Activated T-cell treated with anti-CD3 and anti-CD28 coated beads, Interleukin-2, amount 50 U/mL, for 72 hours (primary cell): ENCODE data around the gene FHAD1. TPM values are rescaled to one million over a fixed set of nuclear protein-coding genes. Genes with fewer than 3 reads are reported as not detected.

Experiments used
- ATAC-seq, 2 donors: fragments of 150-1000 bp; cut with Tn5 transposase; replicated peaks in 1 of 2; 2 replicates each; pipeline ENCODE4 v1.10.0; 2021; ENCODE audit warnings: moderate library complexity in 2 of 2, mild to moderate bottlenecking in 1 of 2
- DNase-seq, 2 donors: peaks; one replicate each; pipeline ENCODE4 v3.0.0; 2021 to 2022; ENCODE audit warnings: mixed read lengths in 1 of 2
- H3K27ac Mint-ChIP-seq: one replicate; pipeline ENCODE4 v1.8.0; 2022; ENCODE audit warnings: mild to moderate bottlenecking, moderate library complexity, mixed read lengths
- H3K27me3 Mint-ChIP-seq: one replicate; pipeline ENCODE4 v1.8.0; 2022; ENCODE audit warnings: low read depth, mixed read lengths
- H3K36me3 Mint-ChIP-seq, 2 donors: one replicate each; pipeline ENCODE4 v1.8.0; 2022; ENCODE audit warnings: mixed read lengths in 2 of 2, mild to moderate bottlenecking in 1 of 2; ENCODE audit not compliant: insufficient read depth in 2 of 2
- H3K4me1 Mint-ChIP-seq: one replicate; pipeline ENCODE4 v1.8.0; 2022; ENCODE audit warnings: low read depth, mixed read lengths
- H3K4me3 Mint-ChIP-seq, 2 donors: one replicate each; pipeline ENCODE4 v1.8.0; 2022; ENCODE audit warnings: mild to moderate bottlenecking in 2 of 2, mixed read lengths in 2 of 2, moderate library complexity in 2 of 2
- H3K9me3 Mint-ChIP-seq, 2 donors: one replicate each; pipeline ENCODE4 v1.8.0; 2022; ENCODE audit warnings: mixed read lengths in 2 of 2
- total RNA-seq, 2 donors: library from RNA; stranded (reverse); gene quantifications; one replicate each; pipeline ENCODE4 v1.2.3, GENCODE V29; 2022

FHAD1 gene
- under 1 TPM in 1 of 2 donors, not detected in 1; 0.49 TPM for total RNA-seq

DNA sequence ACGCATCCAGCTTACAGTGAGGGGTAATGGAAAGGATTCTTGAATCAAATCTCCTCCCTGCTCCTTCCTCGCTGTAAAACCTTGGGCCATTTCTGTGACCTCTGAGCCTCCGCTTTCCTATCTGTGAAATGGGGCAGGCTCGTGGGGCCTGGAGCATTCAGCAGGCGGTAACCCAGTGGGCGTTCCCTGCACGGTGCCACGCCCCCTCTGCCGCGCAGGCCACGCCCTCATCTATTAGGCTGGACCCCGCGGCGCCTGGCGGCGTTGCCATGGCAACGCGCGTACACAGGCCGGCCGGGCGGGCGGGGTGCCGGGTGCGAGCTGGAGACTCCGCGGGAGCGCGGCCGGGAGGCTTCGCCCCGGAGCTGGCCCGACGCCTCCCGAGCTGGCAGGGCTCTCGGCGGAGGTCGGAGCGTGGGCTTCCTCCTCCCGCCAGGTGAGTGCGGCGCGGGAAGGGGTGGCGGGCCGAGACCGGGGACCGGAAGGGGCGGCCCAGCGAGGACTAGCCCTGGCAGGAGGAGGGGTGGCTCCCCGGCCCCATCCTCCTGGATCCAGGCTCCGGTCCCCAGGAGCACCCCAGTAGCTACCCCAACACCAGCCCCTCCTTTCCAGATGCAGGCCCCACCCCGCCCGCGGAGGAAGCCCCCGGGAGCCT is at the start of gene FHAD1:
TSS of gene FHAD1 (plus strand) at position 264 of the 655 bp plus-strand sequence. CDS start 4,562 bp downstream, outside the sequence.
- H3K9me3 Mint-ChIP-seq = peaks cover 2 to 9% of the 10 kb centered on the region in 2 donors
- peaks cover 70% of the 10 kb centered on the region for H3K4me1 Mint-ChIP-seq
- H3K27ac Mint-ChIP-seq = no peak within 1 kb of the TSS
- peaks cover 85% of the 10 kb centered on the region for H3K27me3 Mint-ChIP-seq
- ATAC-seq (peak in 1 of 2 donors; percentile 18), DNase-seq (peak in 1 of 2 donors; percentile 46)
- peak within 1 kb of the TSS; percentile 70 to 74 for H3K4me3 Mint-ChIP-seq
- peaks cover 4 to 16% of the 10 kb centered on the region in 2 donors for H3K36me3 Mint-ChIP-seq

DNA sequence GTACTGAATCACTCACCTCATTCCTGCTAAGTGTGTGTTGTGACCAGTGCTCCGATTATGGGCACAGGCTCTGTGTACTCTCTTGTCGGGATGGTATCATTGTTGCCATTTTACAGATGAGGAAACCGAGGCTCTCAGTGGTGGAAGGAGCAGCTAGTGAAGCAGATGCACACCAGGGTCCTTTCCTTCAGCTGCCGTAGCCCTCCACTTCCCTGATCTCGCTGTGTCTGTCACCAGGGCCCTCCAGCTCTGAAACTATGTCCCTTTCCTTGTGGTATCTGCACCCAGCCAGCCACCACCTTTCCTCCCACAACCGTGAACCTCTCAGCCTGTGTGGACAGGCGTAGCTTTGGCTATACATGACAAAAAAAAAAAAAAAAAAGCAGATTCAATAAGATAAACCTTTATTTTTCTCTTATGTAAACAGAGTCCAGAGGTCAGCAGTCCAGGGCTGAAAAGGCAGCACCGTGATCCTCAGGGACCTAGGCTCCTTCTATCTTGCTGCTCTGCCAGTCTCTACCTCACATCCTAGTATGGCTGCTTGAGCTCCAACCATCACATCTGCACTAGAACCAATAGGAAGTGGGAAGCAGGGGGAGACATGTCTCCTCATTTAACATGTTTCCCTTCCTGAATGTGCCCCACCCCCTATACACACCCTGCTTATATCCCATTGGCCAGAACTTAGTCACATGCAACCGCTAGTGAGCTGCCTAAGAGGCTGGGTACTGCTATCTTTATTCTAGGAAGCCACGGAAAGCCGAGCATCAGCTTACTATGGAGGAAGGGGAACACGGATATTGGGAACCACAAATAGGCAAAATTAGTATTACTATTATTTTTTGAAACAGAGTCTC is 49.2 kb upstream of the FHAD1 start:
- Mint-ChIP-seq H3K27me3 (peaks cover 6% of the 10 kb centered on the region), H3K4me3 (no peak overlapping the region), H3K36me3 (no peaks in the 10 kb centered on the region), H3K9me3 (no peaks in the 10 kb centered on the region), H3K27ac (no peak overlapping the region), H3K4me1 (no peaks in the 10 kb centered on the region)
- DNase-seq (no peak), ATAC-seq (no peak)

DNA sequence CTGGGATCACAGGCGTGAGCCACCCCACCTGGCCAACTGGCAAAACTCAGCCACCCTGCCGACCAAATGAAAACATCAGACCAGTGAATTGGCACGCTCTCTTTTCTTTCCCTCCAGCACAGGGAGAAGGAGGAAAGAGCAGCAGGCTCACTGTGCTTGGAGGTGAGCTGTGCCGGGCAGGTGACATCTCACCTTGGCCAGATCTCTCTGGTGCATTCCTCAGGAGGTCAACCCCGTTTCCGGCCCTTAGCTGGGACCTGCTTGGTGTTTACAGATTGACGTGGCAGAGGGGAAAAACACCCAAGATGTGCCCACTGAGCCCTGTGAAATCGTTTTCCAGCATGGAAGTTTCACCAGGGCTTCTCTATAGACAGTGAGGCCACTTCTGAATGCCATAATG is 48.3 kb upstream of the FHAD1 start:
- no peak overlapping the region for H3K4me3 Mint-ChIP-seq
- no peaks in the 10 kb centered on the region for H3K4me1 Mint-ChIP-seq
- no peaks in the 10 kb centered on the region for H3K36me3 Mint-ChIP-seq
- H3K27ac Mint-ChIP-seq = no peak overlapping the region
- no peak for DNase-seq
- ATAC-seq = no peak
- peaks cover 6% of the 10 kb centered on the region for H3K27me3 Mint-ChIP-seq
- no peaks in the 10 kb centered on the region for H3K9me3 Mint-ChIP-seq

DNA sequence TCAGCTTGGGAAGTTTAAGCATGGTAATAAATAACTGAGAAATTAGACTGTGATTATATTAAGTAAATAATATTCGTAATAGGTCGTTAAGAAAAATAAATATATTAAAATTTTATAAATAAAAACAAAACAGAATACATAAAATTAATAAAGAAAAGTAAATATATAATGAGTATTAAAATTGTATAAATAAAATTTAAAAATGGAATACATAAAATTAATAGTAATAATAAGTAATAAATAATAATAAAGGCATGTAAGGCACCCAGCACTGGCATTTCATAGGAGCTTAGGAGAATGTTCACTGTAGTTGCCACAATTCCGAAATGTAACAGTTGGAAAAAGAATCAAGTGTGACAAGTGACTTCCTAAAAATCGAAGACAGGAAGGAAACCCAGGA is 45.8 kb upstream of the FHAD1 start:
- no peaks in the 10 kb centered on the region for H3K36me3 Mint-ChIP-seq
- no peak for ATAC-seq
- no peak overlapping the region for H3K4me3 Mint-ChIP-seq
- no peaks in the 10 kb centered on the region for H3K4me1 Mint-ChIP-seq
- H3K27ac Mint-ChIP-seq = no peak overlapping the region
- DNase-seq = no peak
- H3K9me3 Mint-ChIP-seq = no peaks in the 10 kb centered on the region
- peaks cover 12% of the 10 kb centered on the region for H3K27me3 Mint-ChIP-seq

DNA sequence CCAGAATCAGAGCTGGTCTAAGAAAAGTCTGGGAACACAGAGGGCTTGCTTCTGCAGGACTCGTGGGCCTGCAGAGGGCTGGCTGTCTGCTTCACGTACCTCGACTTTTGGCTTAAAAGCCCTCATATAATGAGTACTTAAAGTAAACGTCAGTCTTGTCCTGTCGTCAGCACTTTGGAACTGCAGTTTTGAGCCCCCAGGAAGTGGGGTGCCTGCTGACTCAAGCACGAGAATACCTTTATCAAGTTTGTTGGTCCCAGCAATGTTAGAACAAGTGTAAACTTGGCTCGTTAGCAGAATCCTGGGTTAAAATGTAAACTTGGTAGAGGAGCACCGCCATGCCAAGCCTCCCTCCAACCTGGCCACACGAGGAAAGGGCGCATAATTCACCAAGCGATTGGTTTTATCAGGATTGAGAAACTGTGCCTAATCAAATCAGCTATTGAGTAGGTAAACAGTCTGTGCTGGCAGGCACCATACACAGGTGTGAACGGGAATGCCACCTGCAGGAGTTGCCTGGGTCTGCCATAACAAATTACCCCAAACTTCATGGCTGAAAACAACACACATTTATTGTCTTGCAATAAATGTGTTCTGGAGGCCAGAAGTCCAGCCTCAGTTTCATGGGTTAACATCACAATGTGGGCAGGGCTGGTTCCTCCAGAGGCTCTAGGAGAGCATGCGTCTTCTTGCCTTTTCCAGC is 45.0 kb upstream of the FHAD1 start:
- no peak overlapping the region for H3K27ac Mint-ChIP-seq
- H3K9me3 Mint-ChIP-seq = no peaks in the 10 kb centered on the region
- H3K27me3 Mint-ChIP-seq = peaks cover 12% of the 10 kb centered on the region
- ATAC-seq = no peak
- DNase-seq = no peak
- H3K4me3 Mint-ChIP-seq = no peak overlapping the region
- H3K36me3 Mint-ChIP-seq = no peaks in the 10 kb centered on the region
- H3K4me1 Mint-ChIP-seq = no peaks in the 10 kb centered on the region

DNA sequence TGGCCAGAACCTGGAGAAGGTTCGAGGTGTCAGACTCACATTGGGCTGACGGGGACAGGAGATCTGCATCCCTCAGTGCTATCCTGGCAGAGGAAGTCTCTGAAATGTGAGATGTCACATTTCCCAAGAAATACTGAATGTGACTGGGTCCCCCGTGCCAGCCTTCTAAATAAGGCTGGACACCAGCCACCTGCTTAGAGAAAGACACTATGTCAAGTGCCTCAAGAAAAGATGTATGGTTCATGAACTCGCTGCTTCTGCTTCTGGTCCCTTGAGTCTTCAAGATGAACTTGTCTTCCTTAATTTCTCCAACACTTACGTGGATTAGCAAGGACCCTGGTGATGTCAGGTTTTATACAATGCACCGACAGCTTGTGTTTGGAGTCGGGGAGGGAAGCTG is 42.1 kb upstream of the FHAD1 start:
- ATAC-seq = no peak
- Mint-ChIP-seq H3K4me3 (no peak overlapping the region), H3K27me3 (peaks cover 12% of the 10 kb centered on the region), H3K4me1 (no peaks in the 10 kb centered on the region), H3K36me3 (no peaks in the 10 kb centered on the region), H3K27ac (no peak overlapping the region), H3K9me3 (no peaks in the 10 kb centered on the region)
- DNase-seq = no peak

DNA sequence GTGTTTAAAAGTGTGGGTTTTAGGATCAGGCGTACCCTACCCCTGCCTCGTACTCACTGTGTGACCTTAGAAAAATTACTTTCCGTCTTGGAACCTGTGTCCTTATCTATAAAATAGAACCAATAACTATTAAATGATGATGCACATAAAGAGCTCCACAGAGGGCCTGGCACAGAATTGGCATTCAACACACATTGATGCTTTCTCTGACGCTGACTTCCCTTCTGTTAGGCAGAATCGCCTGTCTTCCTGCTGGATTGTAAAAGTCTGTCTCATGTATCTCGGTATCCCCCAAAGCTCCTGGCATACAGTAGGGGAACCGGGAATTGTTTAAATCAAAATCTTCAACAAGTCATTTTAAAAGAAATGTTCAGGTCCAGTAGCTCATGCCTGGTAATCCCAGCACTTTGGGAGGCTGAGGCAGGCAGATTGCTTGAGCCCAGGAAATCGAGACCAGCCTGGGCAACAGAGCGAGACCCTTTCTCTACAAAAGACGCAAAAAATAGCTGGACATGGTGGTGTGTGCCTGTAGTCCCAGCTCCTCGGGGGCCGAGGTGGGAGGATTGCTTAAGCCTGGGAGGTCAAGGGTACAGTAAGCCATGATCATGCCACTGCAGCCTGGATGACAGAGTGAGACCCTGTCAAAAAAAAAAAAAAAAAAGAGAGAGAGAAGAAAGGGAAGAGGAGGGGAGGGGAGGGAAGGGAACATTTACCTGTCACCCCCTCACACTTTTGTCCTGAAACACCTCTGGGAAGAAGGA is 41.3 kb upstream of the FHAD1 start:
- Mint-ChIP-seq H3K27me3 (peaks cover 12% of the 10 kb centered on the region), H3K27ac (no peak overlapping the region), H3K36me3 (no peaks in the 10 kb centered on the region), H3K4me1 (no peaks in the 10 kb centered on the region), H3K9me3 (no peaks in the 10 kb centered on the region), H3K4me3 (no peak overlapping the region)
- no peak for ATAC-seq
- DNase-seq = no peak

DNA sequence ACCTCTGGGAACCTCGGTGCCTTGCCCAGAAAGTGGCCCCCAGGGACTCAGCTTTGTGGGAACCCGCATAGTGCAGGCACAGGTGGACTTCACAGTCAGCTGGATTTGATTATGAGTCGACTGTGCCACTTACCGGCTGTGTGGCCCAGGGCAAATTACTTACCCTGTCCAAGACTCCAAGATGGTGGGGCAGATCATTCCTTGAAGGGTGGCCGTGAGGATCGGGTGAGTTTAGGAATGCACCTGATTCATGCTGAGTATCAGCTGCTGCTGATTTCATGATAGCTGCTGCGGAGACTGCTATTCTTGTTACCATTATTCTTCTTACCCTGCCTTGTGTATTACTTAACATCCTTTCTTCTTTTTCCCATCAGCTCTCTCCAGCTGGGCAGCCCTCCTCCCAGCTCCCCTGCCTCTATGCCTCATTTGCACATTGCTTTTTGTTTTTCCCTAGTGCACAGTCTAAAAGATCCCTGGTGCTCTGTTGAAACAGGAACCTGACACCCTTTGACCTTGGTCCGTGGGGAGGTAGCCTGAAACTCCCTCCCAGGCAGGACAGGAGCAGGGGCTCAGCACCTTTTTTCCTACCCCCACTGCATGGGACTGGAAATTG is 40.5 kb upstream of the FHAD1 start:
- DNase-seq (no peak), ATAC-seq (no peak)
- Mint-ChIP-seq H3K4me3 (no peak overlapping the region), H3K4me1 (no peaks in the 10 kb centered on the region), H3K27me3 (peaks cover 12% of the 10 kb centered on the region), H3K9me3 (no peaks in the 10 kb centered on the region), H3K36me3 (no peaks in the 10 kb centered on the region), H3K27ac (no peak overlapping the region)

DNA sequence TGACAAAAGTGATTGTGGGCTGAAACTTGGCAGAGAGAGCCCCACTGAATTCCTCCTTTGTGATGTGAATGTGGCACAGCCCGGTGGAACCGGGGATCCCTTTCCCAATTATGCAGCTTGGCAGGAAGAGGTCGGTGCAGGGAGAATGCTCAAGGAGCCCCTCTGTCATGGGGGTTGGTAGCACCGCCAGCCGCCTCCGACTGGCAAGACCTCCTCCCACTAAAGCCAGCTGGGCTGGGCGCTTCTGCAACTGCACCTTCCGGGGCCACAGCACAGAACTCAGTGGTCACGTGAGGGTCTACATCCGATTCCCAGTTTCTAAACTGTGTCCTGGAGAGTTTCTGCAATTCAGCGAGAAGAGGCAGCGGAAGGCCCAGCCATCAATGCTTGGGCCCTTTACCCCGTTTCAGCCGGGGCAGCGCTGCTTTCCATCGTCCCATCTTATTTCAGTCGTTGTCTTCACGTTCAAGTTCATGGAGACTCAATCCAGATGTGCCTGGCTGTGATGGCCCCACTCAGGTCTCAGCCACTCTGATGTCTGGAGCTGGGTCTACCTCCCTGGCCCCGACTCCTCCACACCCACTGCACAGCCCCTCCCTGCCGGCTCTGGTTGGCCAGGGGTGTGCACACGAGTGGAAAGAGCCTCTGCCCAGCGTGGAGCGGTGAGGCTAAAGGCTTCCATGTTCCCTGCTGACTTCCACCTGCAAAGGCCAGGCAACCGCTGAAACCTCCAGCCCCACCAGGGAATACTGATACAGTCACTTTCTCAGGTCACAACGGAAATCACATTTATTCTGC is 39.8 kb upstream of the FHAD1 start:
- Mint-ChIP-seq H3K27ac (no peak overlapping the region), H3K27me3 (peaks cover 15% of the 10 kb centered on the region), H3K36me3 (no peaks in the 10 kb centered on the region), H3K4me1 (no peaks in the 10 kb centered on the region), H3K9me3 (no peaks in the 10 kb centered on the region), H3K4me3 (no peak overlapping the region)
- no peak for DNase-seq
- no peak for ATAC-seq

DNA sequence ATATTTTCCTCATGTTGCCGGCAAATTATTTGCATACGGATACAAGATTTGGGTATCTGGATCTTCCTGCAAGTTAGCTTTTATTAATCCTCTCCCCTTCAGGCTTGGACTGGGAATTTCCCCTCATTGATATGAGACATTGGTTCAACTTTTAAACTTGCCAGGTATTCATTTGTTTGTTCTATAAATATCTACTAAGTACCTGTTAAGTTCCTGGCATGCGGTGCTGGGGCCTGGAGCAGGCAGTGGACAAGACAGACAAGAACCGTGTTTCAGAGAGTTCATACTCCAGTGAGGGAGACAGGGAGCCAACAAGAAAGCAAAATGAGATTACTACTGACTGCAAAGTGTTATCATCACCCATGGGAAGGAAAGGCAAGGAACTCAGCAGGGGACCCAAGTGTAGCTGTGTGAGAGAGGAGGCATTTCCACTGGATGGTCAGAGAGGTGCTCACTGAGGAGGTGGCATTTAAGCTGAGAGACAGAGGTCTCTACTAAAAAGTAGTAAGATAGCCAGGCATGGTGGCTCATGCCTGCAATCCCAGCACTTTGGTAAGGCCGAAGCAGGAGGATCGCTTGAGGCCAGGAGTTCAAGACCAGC is 39.1 kb upstream of the FHAD1 start:
- no peak for ATAC-seq
- H3K4me1 Mint-ChIP-seq = no peaks in the 10 kb centered on the region
- no peak for DNase-seq
- no peak overlapping the region for H3K4me3 Mint-ChIP-seq
- peaks cover 16% of the 10 kb centered on the region for H3K27me3 Mint-ChIP-seq
- H3K9me3 Mint-ChIP-seq = no peaks in the 10 kb centered on the region
- no peaks in the 10 kb centered on the region for H3K36me3 Mint-ChIP-seq
- no peak overlapping the region for H3K27ac Mint-ChIP-seq

DNA sequence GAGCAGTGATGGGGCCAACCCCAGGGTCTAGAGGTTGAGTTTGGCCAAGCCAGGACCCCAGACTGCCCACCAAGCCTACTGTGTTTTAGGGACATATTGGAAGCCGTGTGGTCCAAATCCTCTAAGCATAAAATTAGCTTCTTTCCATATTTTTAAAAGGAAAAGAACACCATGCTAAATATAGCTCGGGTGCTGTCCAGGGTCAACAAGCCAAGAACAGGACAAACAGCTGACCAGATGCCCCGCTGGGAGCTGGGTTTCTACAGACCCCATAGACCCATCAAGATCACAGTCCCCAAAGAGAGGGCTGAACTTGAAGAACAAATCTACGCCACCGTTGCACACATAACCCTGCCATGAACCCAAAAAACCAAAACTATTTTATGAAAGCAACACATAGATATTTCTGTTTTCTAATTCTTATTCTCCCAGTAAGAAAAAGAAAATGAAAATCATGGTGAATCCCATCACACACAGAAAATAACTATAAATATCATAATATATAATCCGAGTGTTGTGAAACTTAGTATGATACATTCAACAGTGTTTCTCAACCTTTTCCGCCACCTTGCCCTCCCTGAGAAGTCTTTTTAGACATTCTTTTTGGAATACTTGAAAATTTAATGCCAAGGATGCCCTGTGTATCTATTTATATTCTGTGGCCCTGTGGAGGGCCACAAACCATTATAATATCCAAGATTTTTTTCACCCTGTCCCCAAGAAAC is 36.2 kb upstream of the FHAD1 start:
- Mint-ChIP-seq H3K27ac (no peak overlapping the region), H3K9me3 (no peaks in the 10 kb centered on the region), H3K4me3 (no peak overlapping the region), H3K27me3 (peaks cover 13% of the 10 kb centered on the region), H3K4me1 (no peaks in the 10 kb centered on the region), H3K36me3 (no peaks in the 10 kb centered on the region)
- ATAC-seq (no peak), DNase-seq (no peak)
